DLD1 (cell line): ENCODE data around the gene ST6GALNAC6.

Experiments used
- in situ Hi-C: cut with HindIII; loops from 2 replicates; pipeline ENCODE4 v1.10.0; 2017; ENCODE audit warnings: low sequenced_read_pairs

ST6GALNAC6 gene

GRCh38 chr9:127918183-127919107 is 19.0 kb upstream of the ST6GALNAC6 start:
- in situ Hi-C loops = no loop called here

- in situ Hi-C loops = no loop called here
Observed at GRCh38 chr9:127917603-127918002, 18.2 kb upstream of the ST6GALNAC6 start.

GRCh38 chr9:127916720-127917581 is 17.5 kb upstream of the ST6GALNAC6 start, which contains the start of gene ST6GALNAC4:
Gene ST6GALNAC4, minus strand, starts transcription at chr9:127917041. Its CDS starts 622 bp downstream, at chr9:127916419.
- in situ Hi-C loops = no loop called here

GRCh38 chr9:127915801-127916719 is 16.7 kb upstream of the ST6GALNAC6 start:
- in situ Hi-C loops = no loop called here

- in situ Hi-C loops = no loop called here
Observed at GRCh38 chr9:127915325-127915752, 15.9 kb upstream of the ST6GALNAC6 start.

- in situ Hi-C loops = no loop called here
Observed at GRCh38 chr9:127913682-127914081, 14.3 kb upstream of the ST6GALNAC6 start.

GRCh38 chr9:127912882-127913281 is 13.5 kb upstream of the ST6GALNAC6 start:
- in situ Hi-C loops = no loop called here

GRCh38 chr9:127912296-127912695 is 12.9 kb upstream of the ST6GALNAC6 start:
- in situ Hi-C loops = no loop called here

GRCh38 chr9:127910613-127911205 is 11.3 kb upstream of the ST6GALNAC6 start:
- in situ Hi-C loops = no loop called here

GRCh38 chr9:127909839-127910273 is 10.5 kb upstream of the ST6GALNAC6 start:
- in situ Hi-C loops = no loop called here

GRCh38 chr9:127908660-127908926 is 9.2 kb upstream of the ST6GALNAC6 start:
- in situ Hi-C loops = no loop called here

GRCh38 chr9:127907867-127908659 is 8.7 kb upstream of the ST6GALNAC6 start:
- in situ Hi-C loops = no loop called here

- in situ Hi-C loops = no loop called here
Observed at GRCh38 chr9:127905788-127906191, 6.4 kb upstream of the ST6GALNAC6 start.

GRCh38 chr9:127905004-127905728 is 5.8 kb upstream of the ST6GALNAC6 start:
- in situ Hi-C loops = no loop called here

- in situ Hi-C loops = no loop called here
Observed at GRCh38 chr9:127904561-127905003, 5.2 kb upstream of the ST6GALNAC6 start.

GRCh38 chr9:127903557-127904475 is 4.4 kb upstream of the ST6GALNAC6 start:
- in situ Hi-C loops = no loop called here

- in situ Hi-C loops = no loop called here
Observed at GRCh38 chr9:127898433-127899127, 823 bp downstream of the ST6GALNAC6 start.
